NCI-H128 (cell line): ENCODE data around the gene YES1.
"Not testable (repeated sequence)": the region's sequence is repeated elsewhere in the genome, so short reads cannot be mapped to it uniquely, and the experiment has no call there.

Source experiments
- DNase-seq: peaks from one replicate; lab custom pipeline; 2025; ENCODE audit not compliant: unreplicated experiment; lab: John Stamatoyannopoulos, UW

The YES1 gene

DNA sequence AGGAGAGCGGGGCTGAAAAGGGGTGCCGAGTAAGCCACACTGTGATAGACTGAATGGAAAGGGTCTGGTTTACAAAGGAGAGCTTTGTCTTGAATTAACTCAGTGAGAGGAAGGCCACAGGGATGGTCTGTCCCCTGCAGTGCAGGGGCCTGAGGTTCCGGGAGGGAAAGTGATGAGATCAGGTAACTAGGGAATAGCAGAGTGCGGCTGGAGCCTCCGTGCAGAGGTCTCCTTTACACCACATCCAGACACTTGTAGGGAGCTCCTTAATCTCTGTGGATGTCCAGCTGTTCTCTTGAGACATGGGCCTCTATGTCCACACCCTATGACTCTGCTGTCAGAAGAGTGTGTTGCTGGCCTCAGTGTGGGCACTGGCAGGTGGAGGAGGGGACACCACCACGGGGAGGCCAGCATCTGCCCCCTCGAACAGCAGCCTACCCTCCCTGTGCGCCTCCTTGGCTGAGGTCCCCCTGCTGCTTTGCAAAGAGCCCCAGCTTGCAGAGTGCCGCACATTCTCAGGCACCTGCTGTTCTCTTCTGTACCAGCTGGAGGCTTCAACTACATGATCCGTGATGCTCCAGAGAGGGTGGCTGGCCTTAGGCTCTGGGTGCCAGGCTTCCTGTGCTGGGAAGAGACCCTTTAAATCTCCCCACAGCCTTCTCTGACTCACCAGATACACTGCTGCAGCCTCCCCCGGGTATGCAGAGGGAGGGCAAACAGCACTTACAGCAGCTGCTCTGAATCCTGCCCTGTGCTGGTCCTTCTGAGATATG is 125.5 kb downstream of the YES1 start:
- no peak for DNase-seq

DNA sequence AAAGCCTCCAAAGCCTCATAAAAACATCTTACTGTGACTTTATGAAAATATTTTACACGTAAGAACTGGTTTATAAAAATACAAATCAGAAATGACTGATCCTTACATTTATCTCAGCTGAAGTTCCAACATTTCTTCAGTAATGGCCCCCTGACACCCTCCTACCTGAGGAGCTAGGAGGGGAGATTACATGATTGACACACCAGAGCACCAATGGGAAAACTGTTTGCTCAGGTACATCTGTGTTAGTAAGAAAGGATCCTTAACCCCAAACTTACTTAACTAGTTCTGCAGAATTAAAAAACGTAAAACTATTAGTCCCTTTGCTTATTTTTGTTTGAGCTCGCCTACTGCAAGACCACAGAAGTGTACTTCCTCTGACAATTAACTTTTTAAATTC is 126.6 kb downstream of the YES1 start:
- DNase-seq, result no peak

DNA sequence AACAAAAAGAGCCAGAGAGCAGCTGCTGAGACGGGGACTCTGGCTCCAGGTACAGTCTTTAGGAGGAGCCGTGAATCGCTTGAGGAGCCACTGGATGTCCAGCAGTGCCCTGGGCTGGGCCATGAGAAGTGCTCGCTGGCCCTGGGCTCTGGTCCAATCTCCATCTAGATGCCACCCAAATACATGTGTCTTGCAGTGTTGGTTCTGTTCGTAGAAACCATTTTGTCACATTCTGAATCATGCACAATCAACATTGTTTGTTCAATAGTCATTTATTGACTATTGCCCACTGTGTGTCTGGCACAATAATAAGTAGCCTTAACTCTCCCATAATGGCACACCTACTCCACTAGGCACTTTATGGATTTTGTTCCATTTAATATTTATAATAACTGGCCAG is 128.5 kb downstream of the YES1 start:
- no peak for DNase-seq

DNA sequence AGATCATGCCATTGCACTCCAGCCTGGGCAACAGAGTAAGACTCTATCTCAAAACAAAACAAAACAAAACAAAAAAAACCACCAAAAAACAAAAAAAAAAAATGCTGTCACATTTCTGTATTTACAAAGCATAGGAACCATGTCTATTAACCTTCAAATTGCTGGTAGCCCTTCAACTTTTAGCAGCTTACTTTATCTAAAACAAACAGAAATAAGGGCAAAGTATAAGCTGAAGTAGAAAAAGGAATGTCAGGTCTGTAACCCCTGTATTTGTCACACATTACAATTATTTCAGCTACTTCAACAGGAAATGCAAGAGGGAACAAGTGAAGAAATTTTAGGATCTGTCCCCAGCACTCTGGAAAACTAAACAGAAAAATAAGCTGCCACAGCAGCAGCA is 129.2 kb downstream of the YES1 start:
- no peak for DNase-seq

DNA sequence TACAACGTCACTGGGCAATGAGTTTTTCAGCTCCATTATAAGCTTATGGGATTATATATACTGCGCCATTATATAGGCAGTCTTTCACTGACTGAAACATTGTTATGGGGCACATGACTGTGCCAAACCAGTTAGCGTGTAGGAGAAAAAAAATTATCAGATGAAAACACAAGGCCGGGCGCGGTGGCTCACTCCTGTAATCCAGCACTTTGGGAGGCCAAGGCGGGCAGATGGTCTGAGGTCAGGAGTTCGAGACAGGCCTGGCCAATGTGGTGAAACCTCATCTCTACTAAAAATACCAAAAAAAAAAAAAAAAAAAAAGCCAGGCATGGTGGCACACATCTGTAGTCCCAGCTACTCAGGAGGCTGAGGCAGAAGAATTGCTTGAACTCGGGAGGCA is 129.6 kb downstream of the YES1 start:
- DNase-seq, result not testable (repeated sequence)

- DNase-seq, result no peak
These were observed 130.1 kb downstream of the YES1 start for GRCh38 chr18:681985-682384.

DNA sequence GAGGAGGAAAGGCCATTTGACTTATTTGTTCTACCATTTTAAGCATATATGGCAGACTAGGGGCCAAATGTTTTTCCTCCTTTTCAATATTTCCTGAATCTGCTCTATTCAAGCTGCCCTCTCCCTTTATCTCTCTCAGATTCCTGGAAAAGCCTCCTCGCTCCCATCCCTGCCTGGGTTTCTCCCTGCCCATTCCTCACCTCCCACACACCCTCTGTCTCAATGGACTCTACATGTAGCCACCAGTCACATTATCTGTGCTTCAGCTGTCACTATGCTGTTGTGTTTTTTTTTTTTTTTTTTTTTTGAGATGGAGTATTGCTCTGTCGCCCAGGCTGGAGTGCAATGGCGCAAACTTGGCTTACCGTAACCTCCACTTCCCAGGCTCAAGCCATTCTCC is 131.7 kb downstream of the YES1 start:
- no peak for DNase-seq

GRCh38 chr18:679516-679915 is 132.5 kb downstream of the YES1 start:
- DNase-seq, result no peak

- no peak for DNase-seq
These were observed 133.4 kb downstream of the YES1 start for GRCh38 chr18:678482-679182.

DNA sequence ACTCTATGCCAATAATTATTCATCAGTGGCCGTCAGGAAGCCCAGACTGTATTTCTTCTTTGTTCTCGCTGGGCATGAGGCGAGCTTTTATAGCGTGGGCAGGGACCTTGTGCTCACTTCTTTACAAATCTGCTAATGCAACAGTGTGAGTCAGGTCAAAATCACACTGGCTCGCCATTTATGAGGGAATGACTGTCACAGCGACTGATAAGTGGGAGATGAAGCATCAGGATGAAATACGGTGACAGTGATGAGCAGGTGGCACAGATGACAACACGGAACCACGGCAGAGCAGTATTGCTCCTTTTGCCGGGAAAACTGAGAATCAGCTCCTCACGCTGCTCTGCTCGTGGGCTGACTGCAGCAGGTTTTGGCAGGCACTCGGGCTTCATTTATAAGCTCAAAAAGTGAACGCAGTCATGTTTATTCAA is 134.1 kb downstream of the YES1 start:
- no peak for DNase-seq

- DNase-seq, result no peak
These were observed 134.9 kb downstream of the YES1 start for GRCh38 chr18:677145-677544.

GRCh38 chr18:676736-677135 is 135.3 kb downstream of the YES1 start:
- no peak for DNase-seq

DNA sequence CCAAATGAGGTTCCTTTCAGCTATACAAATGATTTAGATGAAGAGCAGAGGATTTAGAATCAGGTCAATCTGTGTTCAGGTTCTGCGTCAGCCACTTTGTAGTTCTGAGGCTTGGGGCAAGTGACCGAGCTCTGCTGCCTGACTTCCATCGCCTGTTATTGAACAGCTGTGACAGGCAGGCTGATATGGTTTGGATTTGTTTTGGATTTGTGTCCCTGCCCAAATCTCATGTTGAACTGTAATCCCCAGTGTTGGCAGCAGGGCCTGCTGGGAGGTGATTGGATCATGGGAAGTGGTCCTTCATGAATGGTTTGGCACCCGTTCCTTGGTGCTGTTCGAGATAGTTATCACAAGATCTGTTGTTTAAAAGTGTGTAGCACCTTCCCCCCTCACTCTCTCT is 136.0 kb downstream of the YES1 start:
- DNase-seq, result no peak

DNA sequence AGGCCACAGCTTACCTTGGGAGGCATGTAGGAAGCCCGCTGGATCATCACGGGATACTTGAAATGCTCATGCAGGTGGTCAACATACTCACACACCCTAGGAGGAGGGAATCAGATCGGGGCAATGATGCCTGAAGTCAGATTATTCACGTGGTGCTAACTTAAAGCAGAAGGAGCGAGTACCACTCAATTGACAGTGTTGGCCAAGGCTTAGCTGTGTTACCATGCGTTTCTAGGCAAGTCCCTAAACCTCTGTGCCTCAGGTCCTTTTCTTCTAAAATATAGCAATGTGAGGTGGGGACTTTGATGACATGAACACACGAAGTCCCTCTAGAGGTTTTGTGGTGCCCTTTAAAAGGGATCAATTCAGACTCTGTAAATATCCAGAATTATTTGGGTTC is 136.7 kb downstream of the YES1 start:
- no peak for DNase-seq

- DNase-seq, result no peak
These were observed 138.3 kb downstream of the YES1 start for GRCh38 chr18:673769-674168.

GRCh38 chr18:673317-673716 is 138.7 kb downstream of the YES1 start:
- DNase-seq, result no peak
